ENCODE data around the gene OR10H5. TPM values are rescaled to one million over a fixed set of nuclear protein-coding genes. Genes with fewer than 3 reads are reported as not detected.
"Not testable (repeated sequence)": the region's sequence is repeated elsewhere in the genome, so short reads cannot be mapped to it uniquely, and the experiment has no call there.

OR10H5 gene
- total and polyA plus RNA-seq, 8 donors = not detected

- peaks cover 0 to 61% (median 20%) of the 10 kb centered on the region in 3 donors for H3K27me3 ChIP-seq
- H3K4me3 ChIP-seq = no peak overlapping the region
- no peak for TF ChIP-seq EP300 (IDR thresholded peaks at IDR 0.05)
- TF ChIP-seq, protein P1, sequence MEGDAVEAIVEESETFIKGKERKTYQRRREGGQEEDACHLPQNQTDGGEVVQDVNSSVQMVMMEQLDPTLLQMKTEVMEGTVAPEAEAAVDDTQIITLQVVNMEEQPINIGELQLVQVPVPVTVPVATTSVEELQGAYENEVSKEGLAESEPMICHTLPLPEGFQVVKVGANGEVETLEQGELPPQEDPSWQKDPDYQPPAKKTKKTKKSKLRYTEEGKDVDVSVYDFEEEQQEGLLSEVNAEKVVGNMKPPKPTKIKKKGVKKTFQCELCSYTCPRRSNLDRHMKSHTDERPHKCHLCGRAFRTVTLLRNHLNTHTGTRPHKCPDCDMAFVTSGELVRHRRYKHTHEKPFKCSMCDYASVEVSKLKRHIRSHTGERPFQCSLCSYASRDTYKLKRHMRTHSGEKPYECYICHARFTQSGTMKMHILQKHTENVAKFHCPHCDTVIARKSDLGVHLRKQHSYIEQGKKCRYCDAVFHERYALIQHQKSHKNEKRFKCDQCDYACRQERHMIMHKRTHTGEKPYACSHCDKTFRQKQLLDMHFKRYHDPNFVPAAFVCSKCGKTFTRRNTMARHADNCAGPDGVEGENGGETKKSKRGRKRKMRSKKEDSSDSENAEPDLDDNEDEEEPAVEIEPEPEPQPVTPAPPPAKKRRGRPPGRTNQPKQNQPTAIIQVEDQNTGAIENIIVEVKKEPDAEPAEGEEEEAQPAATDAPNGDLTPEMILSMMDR (IDR thresholded peaks at IDR 0.05) = no peak
- TF ChIP-seq POLR2AphosphoS5 (IDR thresholded peaks at IDR 0.05) = no peak
- no peak for TF ChIP-seq POLR2A (IDR thresholded peaks at IDR 0.05)
- intact Hi-C loops (cut with DNase I; ENCODE audit: low total_unique reads) = no loop called here
- peak in 1 of 2 donors; percentile 20 for DNase-seq
- 29 to 44% (median 37%) methylated on average over 2 of the region's 2 CpGs for WGBS, 5 donors
- no peaks in the 10 kb centered on the region for H3K4me1 ChIP-seq
- no peak overlapping the region for H3K27ac ChIP-seq
- H3K9me3 ChIP-seq = peaks cover 0 to 11% (median 0%) of the 10 kb centered on the region in 4 donors
- peaks cover 0 to 5% (median 0%) of the 10 kb centered on the region in 4 donors for H3K36me3 ChIP-seq
These were observed 29.1 kb upstream of the OR10H5 start for GRCh38 chr19:15758379-15758778.

GRCh38 chr19:15759962-15760565 is 27.4 kb upstream of the OR10H5 start:
- no peak overlapping the region for H3K27ac ChIP-seq
- peaks cover 0 to 11% (median 0%) of the 10 kb centered on the region in 4 donors for H3K9me3 ChIP-seq
- no peak for DNase-seq
- no peaks in the 10 kb centered on the region for H3K4me1 ChIP-seq
- intact Hi-C loops (cut with DNase I; ENCODE audit: low total_unique reads) = no loop called here
- no peak overlapping the region for H3K4me3 ChIP-seq
- no peak for TF ChIP-seq POLR2AphosphoS5 (IDR thresholded peaks at IDR 0.05)
- TF ChIP-seq, protein P1 (IDR thresholded peaks at IDR 0.05) = peak in 1 of 7 experiments; percentile 15
- peaks cover 0 to 5% (median 0%) of the 10 kb centered on the region in 4 donors for H3K36me3 ChIP-seq
- 37 to 58% (median 39%) methylated on average over 7 to 28 of the region's 28 CpGs for WGBS, 5 donors
- peaks cover 0 to 51% (median 15%) of the 10 kb centered on the region in 3 donors for H3K27me3 ChIP-seq

- TF ChIP-seq POLR2AphosphoS5 (IDR thresholded peaks at IDR 0.05) = no peak
- no peak for TF ChIP-seq POLR2A (IDR thresholded peaks at IDR 0.05)
- no peak for TF ChIP-seq EP300 (IDR thresholded peaks at IDR 0.05)
- TF ChIP-seq, protein P1 (IDR thresholded peaks at IDR 0.05) = no peak
- peaks cover 0 to 11% (median 0%) of the 10 kb centered on the region in 3 donors for H3K27me3 ChIP-seq
- DNase-seq = peak in 1 of 2 donors; percentile 39
- intact Hi-C loops (cut with DNase I; ENCODE audit: low total_unique reads) = no loop called here
- no peaks in the 10 kb centered on the region for H3K9me3 ChIP-seq
- H3K27ac ChIP-seq = no peak overlapping the region
- 23 to 46% (median 31%) methylated on average over 4 to 6 of the region's 6 CpGs for WGBS, 5 donors
- peaks cover 0 to 74% (median 6%) of the 10 kb centered on the region in 4 donors for H3K36me3 ChIP-seq
- H3K4me1 ChIP-seq = no peaks in the 10 kb centered on the region
- H3K4me3 ChIP-seq = no peak overlapping the region
These were observed 17.9 kb upstream of the OR10H5 start for GRCh38 chr19:15769586-15769985.

- DNase-seq; H3K27ac ChIP-seq; intact Hi-C loops (cut with DNase I; ENCODE audit: low total_unique reads); H3K4me3 ChIP-seq; H3K9me3 ChIP-seq; H3K4me1 ChIP-seq: not testable (repeated sequence)
- 72 to 80% (median 73%) methylated on average over 2 to 3 of the region's 3 CpGs for WGBS, 5 donors
- Histone ChIP-seq H3K27me3 (peaks cover 0 to 11% (median 0%) of the 10 kb centered on the region in 3 donors), H3K36me3 (peaks cover 0 to 46% (median 3%) of the 10 kb centered on the region in 4 donors)
These were observed 13.3 kb upstream of the OR10H5 start for GRCh38 chr19:15774159-15774558.

DNA sequence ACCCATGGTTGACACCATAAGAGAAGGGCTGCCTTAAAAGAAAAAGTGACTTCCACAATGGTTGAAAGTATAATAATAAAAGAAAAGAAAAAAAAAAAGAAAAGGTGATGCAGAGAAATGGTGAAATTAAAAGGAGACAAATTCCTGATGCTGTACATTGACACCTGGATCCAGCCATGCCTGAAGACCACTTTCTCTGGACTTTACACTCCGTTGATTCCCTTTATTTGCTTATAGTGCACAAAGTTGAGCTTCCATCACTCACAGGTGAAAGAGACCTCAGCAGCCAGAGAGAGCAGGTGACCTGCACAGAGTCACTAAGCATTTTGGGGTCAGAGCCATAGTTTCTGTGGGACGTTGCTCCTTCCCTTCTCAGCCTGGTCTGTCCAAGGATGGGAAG is 12.2 kb upstream of the OR10H5 start:
- intact Hi-C loops (cut with DNase I; ENCODE audit: low total_unique reads) = no loop called here
- H3K4me3 ChIP-seq = no peak overlapping the region
- 54 to 71% (median 55%) methylated on average over 2 of the region's 2 CpGs for WGBS, 5 donors
- DNase-seq = no peak
- H3K9me3 ChIP-seq = no peaks in the 10 kb centered on the region
- peaks cover 0 to 11% (median 0%) of the 10 kb centered on the region in 3 donors for H3K27me3 ChIP-seq
- peaks cover 3 to 13% (median 11%) of the 10 kb centered on the region in 4 donors for H3K4me1 ChIP-seq
- H3K27ac ChIP-seq = no peak overlapping the region
- peaks cover 0 to 35% (median 0%) of the 10 kb centered on the region in 4 donors for H3K36me3 ChIP-seq
- TF ChIP-seq POLR2A (IDR thresholded peaks at IDR 0.05) (no peak), POLR2AphosphoS5 (IDR thresholded peaks at IDR 0.05) (no peak), EP300 (IDR thresholded peaks at IDR 0.05) (no peak)
- TF ChIP-seq, protein P1 (IDR thresholded peaks at IDR 0.05) = no peak
